CD4-positive, alpha-beta T cell treated with Interferon alpha-2 for 1 hour (primary cell): ENCODE measurements around the gene IL13.

ENCODE experiments used
- DNase-seq, 2 donors: peaks; one replicate each; pipeline ENCODE4 v3.0.0-alpha.2; 2020 to 2022

IL13 gene

DNA sequence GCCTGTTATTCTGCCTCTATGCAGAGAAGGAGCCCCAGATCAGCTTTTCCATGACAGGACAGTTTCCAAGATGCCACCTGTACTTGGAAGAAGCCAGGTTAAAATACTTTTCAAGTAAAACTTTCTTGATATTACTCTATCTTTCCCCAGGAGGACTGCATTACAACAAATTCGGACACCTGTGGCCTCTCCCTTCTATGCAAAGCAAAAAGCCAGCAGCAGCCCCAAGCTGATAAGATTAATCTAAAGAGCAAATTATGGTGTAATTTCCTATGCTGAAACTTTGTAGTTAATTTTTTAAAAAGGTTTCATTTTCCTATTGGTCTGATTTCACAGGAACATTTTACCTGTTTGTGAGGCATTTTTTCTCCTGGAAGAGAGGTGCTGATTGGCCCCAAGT is 15.5 kb downstream of the IL13 start:
- no peak for DNase-seq

DNA sequence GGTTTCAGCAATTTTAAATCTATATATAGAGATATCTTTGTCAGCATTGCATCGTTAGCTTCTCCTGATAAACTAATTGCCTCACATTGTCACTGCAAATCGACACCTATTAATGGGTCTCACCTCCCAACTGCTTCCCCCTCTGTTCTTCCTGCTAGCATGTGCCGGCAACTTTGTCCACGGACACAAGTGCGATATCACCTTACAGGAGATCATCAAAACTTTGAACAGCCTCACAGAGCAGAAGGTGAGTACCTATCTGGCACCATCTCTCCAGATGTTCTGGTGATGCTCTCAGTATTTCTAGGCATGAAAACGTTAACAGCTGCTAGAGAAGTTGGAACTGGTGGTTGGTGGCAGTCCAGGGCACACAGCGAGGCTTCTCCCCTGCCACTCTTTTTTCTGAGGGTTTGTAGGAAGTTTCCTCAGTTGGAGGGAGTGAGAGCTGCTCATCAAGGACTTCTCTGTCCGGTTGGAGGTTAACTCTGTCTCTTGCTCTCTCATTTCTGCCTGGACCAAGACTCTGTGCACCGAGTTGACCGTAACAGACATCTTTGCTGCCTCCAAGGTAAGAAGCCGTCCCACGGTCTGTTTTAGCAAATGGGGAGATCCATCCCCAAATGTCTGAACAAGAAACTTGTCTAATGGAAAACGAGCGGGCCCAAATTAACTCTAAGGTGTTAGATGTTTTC is 16.1 kb downstream of the IL13 start, which contains the start of gene IL4:
IL4 (plus strand) TSS at position 51 of the 692 bp plus-strand sequence; CDS start at position 113, 62 bp downstream.
- no peak for DNase-seq

DNA sequence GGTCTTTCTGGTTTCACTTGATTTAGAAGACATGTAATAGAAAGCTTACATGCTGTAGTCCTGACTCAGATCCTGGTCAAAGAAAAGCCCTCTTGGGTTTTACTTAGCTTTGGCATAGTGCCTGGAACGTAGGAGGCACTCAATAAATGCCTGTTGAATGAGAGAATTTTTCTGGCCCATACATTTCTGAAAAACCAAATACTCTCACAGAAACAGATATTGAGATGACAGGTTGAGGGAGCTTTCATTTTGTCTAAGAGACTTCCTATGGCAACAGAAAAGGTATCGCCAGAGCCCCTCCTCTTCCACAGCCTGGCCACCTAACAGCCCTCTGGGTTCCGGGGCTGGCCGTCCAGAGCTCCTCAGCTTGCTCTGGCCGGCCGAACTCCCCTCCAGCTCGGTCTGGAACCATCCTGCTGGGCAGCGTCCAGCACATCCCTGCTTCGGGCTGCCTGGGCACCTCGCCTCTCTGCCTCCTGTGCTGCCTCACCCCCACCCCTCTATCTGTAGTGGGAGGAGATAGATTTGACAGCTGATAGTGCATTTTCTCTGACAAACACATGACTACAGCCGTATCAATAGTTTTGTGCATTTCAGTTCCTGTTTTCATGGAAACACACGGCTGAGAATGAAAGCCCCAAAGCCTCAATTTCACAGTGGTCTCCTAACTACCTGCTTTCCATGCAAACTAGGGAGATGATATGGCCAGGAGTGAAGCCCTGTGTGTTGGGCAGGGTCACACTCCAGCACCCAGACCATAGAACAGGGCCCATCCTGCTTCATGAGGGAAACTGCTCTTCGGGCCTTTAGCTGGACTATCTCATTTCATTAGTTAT is 16.9 kb downstream of the IL13 start:
- no peak for DNase-seq

DNA sequence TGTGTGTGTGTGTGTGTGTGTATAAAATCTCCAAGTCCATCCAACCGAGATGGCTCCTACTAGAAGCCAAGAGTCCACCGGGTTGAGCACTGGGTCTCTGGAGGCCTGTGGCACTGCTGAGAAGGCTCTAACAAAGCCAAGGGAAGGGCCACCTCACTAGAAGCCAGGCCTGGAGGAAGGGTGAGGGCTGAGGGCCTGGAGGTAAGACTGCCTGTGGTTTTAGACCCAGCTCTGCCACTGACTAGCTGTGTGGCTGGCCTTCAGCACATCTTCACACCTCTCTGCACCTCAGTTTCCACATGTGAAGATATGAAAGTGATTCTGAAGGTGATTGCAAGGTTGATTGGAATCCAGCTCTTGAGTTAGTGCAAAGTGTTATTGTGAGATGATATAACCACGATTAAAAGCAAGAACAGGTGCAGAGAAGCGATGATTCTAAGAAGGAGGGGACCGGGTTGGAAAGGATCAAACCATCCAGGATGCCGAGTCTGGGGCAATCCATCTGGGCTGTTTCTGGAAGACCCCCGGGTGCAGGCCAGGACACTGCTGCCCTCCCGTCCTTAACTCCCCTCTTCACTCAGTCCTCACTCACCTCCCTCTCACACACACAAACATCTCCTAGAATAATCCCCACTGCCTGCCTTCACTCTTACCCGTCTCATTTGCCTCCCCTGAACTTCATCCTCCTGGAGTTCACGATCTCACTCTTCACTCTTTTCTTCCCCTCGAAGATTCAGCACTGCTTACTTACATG is 18.1 kb downstream of the IL13 start:
- no peak for DNase-seq

DNA sequence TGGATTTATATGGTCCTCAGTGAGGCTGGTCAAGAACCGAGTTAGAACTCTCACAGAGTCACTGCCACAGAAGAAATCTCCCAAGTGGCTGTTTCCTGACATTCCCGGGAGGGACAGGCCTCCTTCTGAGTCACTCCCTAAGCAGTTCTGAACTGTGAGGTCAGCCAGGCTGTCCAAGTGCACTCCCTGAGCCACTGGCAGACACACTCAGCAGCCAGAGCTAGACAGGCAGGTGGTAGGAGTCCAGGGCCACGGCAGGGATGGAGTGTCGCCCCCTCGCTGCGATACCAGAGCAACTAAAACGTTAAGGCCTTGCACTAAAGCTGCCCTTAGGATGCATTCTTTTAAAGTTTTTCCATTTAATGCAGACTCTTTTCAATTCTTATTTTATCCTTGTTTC is 19.2 kb downstream of the IL13 start:
- no peak for DNase-seq

DNA sequence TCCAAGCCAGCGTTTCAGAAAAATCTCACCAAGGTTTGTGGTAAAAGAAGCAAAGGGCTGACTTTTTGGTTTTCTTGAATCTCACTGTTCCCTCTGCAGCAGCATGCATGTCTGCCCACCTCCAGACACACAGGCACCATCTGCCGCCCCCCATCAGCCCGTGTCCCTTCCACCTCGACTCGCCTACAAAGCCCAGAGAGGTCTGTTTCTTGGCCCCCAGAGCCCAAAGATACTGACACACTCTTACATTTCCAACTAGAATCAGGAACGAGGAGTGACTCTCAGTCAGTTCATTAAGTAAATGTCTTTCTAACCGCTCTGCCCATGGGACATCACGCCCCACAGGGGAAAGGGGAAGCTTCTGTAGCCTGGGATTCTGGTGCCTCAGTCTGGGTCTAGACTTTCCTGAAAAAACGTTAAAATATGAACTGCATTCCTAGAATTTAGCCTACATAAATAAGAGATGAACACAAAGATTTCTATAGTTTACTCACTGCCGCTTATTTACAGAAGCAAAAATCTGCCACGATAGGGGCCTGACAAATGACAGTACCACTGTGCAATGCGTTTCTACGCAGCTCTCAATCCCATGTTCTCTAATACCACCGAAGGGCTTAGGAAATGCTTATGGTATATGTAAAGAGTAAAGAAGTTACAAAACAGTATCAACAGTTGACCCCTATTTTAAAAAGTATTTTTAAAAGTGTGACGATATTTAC is 19.9 kb downstream of the IL13 start:
- no peak for DNase-seq

DNA sequence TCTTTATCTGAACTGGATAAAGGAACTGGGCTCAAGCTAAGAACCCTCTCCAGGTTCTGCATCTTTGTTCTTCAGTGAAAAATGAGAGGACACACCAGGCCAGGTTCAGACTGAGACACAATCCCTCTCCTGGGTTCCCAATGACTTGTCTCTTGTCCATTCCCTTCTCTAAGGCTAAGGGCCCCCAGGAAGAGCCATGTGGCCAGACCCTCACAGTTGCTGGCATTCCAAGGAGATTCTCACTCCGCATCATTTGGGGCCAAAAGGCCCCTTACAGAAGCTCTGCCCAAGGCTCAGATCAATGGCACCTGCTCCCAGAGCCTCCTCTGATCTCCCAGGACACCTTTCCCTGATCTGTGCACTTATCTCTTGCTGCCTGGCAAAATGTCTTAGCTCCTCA is 20.8 kb downstream of the IL13 start:
- no peak for DNase-seq

DNA sequence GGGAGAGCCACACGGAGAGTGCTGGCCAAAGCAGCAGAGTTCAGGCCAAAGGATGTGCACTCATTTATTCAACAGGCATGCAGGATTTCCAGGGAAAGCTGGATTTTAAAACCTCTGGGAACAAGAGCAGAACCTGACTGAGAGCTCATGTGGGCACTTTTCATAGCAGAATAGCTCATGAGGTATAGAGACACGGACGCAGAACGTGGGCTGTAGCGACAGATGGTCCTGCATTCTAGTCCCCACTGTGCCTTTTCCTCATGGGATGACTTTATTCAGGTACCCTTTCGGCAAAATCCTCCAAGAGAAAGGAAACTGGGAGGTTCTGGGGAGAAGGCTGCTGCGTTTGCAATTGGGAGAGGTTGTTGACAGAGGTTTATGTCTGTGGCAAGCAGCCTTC is 21.2 kb downstream of the IL13 start:
- DNase-seq: no peak

DNA sequence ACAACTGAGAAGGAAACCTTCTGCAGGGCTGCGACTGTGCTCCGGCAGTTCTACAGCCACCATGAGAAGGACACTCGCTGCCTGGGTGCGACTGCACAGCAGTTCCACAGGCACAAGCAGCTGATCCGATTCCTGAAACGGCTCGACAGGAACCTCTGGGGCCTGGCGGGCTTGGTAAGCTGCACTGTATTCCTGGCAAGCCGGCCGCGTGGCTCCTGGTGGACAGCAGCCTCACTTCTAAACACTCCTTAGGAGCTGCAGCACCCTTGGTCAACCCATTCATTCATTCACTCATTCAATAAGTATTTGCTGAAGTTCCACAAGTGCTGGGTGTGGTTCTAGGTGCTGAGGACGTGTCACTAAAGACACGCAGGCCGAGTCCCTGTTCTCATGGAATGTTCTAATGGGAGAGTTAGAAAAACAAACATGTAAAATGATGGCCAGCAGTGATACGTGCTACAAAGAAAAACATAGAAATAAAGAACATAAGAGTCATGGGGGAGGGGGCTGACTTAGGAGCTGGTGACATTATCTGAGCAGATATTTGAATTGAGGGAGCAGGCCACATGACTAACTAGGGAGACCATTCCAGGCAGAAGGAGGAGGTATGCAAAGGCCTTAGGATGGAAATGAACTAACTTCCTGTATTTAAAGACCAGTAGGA is 21.9 kb downstream of the IL13 start:
- no peak for DNase-seq

DNA sequence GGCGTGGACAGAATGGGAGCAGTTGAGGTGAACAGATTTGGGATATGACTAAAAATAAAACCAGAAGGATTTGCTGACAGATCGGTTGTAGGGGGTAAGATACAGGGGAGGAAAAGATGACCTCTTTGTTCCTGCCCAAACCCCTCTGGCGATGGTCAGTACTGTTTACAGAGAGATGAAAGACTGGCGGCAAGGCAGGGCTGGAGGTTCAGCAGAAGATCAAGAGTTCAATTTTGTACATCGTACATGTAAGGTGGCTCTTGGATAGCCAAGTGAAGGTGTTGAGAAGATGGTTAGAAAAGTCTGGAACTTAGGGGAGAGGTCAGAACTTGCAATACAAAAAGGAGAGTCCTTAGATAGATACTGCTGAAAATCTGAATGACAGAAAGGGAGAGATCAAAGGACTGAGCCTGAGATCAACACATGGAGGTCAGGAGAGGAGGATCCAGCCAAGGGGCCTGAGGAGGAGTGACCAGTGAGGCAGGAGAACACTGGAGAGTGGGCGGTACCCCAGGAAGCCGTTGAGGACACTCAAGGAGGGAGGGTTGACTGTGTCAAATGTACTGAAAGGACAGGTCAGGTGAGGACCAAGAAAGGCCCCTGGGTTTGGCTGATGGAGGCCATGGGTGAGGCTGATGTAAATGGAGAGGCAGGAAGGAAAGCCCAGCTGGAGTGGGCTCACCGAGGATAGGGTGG is 23.0 kb downstream of the IL13 start:
- no peak for DNase-seq

DNA sequence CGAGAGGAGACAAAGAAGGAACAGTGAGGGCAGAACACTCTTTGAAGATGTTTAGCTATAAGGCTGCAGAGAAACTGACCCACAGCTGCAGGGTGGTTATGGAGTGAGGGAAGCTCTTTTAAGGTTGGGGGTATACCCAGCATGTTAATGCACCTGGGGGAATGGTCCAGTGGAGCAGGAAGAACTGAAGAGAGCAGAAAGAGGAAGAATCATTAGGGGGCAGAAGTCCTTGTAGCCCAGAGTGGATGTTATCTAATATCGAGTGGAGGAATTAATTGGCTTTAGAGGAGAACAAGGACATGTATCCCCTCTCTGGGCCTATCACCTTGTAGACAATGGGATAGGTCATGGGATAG is 23.5 kb downstream of the IL13 start:
- DNase-seq: no peak

DNA sequence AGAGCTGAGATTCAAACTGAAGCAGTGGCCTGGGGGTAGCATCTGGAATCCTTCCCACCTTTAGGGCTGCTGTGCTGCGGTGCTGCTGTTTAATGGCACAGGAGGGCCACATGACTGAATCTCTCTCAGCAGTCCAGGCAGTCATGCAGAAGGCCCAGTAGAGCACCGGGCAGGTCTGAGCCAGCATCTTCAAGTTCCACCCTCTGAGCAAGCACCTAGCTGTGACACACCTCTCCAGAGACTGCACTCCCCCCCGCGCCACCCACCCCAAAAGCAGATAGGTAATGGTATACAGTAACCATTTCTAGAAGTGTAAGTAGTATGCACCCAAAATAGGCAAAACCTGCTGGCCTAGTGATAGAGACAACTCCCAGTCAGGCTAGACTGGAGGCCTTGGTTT is 24.0 kb downstream of the IL13 start:
- no peak for DNase-seq

DNA sequence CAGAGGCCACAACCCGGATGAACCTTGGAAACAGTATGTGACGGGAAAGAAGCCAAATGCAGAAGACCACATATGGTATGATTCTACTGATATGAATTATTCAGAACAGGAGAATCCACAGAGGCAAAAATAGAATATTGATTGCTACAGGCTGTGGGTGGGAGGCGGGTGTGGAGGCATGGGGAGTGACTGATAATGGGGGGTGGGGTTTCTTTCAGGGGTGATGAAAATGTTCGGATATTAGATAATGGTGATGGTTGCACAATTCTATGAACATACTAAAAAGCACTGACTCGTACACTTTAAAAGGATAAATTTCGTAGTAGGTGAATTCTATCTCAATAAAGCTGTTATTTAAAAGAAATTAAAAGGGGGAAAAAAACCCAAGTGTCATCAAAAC is 26.5 kb downstream of the IL13 start:
- DNase-seq: no peak

DNA sequence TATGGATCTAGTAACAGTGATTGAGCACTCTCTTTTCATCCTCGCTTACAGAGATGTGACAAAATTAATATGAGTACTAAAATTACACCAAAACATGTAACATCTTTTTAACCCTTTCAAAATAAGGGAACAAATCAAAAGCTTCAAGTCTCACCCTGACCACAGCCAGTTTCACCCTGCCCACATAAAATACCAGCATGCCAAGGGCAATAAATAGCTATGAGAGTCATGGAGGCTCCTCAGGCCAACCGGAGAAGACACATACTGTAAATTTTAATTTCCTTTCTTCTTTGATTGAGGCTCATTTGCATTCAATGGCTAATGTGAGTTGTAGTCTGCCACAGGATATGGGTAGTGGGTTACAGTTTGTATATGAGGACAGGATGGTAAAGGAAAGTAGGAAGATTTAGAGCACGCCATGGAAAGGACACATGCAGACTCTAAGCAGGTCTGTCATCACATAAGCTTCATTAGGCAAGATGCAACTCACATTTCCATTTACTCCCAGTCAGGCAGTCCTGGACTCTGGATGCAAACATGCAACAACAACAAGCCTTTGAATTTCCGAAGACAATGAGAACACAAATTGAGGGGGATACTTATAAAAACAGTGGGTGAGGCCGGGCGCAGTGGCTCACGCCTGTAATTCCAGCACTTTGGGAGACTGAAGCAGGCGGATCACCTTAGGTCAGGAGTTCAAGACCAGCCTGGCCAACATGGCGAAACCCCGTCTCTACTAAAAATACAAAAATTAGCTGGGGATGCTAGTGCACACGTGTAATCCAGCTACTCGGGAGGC is 27.1 kb downstream of the IL13 start:
- no peak for DNase-seq

DNA sequence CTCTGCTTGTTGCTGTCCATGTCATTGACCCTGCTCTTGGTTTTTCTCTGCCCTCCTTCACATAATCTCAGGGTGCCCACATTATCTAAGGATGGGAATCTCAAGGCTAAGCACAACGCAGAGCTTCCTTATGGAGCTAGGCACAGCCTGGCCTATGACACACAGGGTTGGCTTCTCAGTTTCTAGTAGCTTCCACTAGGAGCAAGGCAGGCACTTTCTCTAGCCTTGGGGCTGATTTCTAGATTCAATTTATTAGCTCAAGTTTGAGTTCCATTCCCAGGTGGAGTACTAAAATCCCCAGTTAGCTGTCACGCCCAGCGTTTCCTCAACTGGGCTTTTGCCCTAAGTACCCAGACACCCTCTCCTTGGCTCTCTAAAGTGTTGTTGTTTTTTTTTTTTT is 28.2 kb downstream of the IL13 start:
- DNase-seq: no peak

DNA sequence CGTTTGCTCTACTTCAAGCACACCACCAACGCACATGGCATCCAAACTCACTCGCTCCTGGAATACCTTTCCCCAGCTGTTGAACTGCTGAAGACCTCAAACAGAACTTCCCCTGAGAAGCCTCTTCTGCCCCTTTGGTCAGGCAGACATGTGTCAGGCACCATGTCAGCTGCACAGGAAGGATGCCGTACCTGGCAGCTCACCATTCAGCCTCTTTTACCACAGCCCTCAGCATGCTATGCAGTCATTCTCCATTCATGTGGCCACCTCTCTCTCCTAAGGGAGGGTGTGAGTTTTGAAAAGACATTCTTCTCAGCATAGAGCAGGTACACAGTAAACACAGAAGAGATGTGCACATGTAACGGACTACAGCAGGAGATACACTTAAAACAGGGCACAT is 30.0 kb downstream of the IL13 start:
- peak in 1 of 2 donors; percentile 46 for DNase-seq

DNA sequence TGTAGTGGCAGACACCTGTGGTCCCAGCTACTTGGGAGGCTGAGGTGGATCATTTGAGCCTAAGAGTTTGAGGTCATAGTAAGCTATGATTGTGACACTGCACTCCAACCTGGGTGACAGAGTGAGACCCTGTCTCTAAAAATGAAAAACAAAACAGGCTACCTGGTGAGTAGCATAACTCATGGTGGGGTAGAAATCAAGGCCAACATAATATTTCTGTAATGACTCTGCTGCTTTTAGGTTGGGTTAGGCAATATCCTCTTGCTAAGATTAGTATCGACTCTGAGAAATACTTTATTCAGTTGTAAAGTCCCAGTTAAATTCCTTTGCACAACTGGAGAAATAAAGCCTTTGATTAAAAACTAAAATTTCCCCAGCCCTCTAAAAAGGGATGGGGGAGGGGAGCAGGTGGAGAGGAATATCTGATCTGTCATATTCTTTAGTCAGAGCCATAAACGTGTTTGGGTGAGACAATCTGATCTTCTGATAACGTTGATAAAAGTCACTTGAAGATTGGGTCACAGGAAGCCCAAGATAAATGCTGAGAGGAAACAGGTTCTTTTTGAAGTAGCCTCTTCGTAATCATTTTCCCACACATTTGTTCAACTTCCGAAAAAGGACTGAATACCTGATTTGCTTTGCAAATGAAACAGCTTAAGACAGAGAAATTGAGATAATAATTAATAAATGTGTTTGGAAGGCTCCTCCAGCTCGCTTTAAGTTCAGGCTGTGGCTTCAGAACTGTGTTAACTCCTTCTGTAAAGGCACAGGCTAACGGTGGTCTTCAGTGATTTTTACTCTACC is 30.8 kb downstream of the IL13 start:
- DNase-seq: peak in 1 of 2 donors; percentile 55

DNA sequence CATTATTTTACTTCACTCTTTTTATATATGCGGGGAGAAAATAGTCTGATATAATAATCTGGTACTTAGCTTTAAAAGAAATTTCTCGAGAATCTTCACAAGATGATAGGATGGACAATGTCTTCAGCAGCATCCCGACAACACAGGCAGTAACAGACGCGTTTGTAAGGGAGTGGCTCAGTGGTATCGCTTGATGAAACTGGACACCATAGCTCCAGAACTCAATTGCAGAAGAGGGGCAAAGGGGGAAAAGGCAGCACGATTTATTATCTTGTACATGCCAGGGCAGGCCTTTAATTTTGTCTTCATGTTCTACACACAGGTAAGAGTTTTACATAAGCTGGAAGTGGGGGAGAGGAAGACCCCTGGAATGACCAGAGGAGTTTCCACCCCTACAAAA is 31.5 kb downstream of the IL13 start:
- DNase-seq: no peak

DNA sequence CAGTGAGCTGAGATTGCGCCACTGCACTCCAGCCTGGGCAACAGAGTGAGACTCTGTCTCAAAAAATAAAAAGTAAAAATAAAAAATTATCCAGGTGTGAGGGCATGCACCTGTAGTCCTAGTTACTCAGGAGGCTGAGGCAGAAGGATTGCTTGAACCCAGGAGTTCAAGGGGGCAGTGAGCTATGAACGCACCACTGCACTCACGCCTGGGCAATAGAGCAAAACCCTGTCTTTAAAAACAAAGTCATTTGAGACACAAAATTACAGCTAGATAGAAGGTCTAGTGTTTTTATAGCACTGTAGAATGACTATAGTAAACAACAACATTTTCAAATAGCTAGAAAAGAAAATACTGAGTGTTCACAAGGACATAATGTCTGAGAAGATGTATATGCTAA is 32.2 kb downstream of the IL13 start:
- no peak for DNase-seq
